ENCODE results near the gene SPTBN1. TPM values are rescaled to one million over a fixed set of nuclear protein-coding genes. Genes with fewer than 3 reads are reported as not detected.

SPTBN1 gene
- total RNA-seq, 1 donor from 2014 or later = 224 TPM

- TF ChIP-seq, protein P1, sequence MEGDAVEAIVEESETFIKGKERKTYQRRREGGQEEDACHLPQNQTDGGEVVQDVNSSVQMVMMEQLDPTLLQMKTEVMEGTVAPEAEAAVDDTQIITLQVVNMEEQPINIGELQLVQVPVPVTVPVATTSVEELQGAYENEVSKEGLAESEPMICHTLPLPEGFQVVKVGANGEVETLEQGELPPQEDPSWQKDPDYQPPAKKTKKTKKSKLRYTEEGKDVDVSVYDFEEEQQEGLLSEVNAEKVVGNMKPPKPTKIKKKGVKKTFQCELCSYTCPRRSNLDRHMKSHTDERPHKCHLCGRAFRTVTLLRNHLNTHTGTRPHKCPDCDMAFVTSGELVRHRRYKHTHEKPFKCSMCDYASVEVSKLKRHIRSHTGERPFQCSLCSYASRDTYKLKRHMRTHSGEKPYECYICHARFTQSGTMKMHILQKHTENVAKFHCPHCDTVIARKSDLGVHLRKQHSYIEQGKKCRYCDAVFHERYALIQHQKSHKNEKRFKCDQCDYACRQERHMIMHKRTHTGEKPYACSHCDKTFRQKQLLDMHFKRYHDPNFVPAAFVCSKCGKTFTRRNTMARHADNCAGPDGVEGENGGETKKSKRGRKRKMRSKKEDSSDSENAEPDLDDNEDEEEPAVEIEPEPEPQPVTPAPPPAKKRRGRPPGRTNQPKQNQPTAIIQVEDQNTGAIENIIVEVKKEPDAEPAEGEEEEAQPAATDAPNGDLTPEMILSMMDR (conservative IDR thresholded peaks at IDR 0.05; ENCODE audit: low read depth, low read length) = no peak
- no peak overlapping the region for H3K4me3 ChIP-seq (ENCODE audit: low read depth, low read length)
Measured at GRCh38 chr2:54432251-54433015, 23.7 kb upstream of the SPTBN1 start.

GRCh38 chr2:54434229-54434628, 21.9 kb upstream of the SPTBN1 start:
- no peak for DNase-seq (ENCODE audit: low read depth)
- TF ChIP-seq, protein P1 (conservative IDR thresholded peaks at IDR 0.05; ENCODE audit: low read depth, low read length) = no peak
- H3K4me3 ChIP-seq (ENCODE audit: low read depth, low read length) = no peak overlapping the region

More at GRCh38 chr2:54432251-54433015, 23.7 kb upstream of the SPTBN1 start:
- DNase-seq (ENCODE audit: low read depth) = no peak

GRCh38 chr2:54434711-54435110, 21.4 kb upstream of the SPTBN1 start:
- H3K4me3 ChIP-seq (ENCODE audit: low read depth, low read length) = no peak overlapping the region
- TF ChIP-seq, protein P1 (conservative IDR thresholded peaks at IDR 0.05; ENCODE audit: low read depth, low read length) = no peak
- no peak for DNase-seq (ENCODE audit: low read depth)

DNA sequence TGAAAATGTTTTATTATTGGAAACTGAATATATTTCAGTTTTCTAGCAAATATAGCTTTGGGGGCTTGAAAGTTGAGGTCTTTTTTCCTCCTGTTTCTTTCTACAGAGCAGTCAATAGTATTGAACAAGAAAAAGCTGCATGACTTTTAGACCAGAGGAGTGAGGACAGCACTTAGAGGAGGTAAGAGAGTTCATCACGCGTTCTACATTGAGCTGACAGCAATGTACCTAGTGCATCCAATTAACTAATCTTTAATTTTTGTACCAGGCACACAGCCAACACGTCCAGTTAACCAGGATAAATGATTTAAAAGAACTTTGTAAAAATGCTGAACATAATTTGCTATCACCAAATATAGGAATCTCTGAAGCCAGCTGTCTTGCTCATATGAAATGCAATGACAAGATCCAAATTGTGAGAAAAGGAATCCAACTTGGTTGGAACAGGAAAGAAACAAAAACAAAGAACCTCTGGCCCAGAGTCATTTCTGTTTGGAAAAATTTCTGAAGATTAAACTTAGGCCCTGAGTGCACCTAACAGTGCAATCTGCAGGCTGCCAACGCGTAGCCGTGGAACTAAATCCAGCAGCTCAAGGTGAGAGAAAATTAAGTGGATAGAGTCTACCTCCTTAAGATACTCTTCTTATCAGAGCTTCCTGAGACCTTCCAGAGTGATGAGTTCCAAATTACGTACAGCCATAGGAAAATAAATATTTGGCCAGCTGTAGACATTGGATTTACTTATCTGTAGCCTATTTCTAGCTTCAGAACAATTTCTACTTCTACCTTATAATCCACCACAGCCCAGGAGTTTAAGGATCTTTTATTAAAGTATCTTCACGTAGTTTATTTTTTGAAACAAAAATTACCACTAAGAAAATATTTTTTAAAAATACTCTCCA, 20.6 kb upstream of the SPTBN1 start:
- no peak overlapping the region for H3K4me3 ChIP-seq (ENCODE audit: low read depth, low read length)
- TF ChIP-seq, protein P1 (conservative IDR thresholded peaks at IDR 0.05; ENCODE audit: low read depth, low read length) = no peak
- DNase-seq (ENCODE audit: low read depth) = no peak

DNA sequence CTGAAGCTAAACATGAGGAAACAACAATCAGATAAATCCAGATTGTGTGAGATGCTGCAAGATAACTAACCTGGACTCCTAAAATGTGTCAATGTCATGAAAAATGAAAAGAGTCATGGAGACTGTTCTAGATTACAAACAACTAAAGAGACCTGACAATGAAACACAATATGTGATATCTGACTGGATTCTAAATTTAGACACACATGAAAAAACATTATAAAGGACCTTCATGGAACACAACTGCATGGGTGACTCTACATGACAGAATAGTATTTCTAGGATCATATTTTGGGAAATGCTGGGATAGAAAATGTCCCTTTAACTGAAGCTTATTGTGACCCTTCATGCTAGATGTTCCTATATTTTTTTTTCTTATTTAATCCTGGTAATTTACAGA, 18.5 kb upstream of the SPTBN1 start:
- TF ChIP-seq, protein P1 (conservative IDR thresholded peaks at IDR 0.05; ENCODE audit: low read depth, low read length) = no peak
- no peak overlapping the region for H3K4me3 ChIP-seq (ENCODE audit: low read depth, low read length)
- DNase-seq (ENCODE audit: low read depth) = no peak

GRCh38 chr2:54438271-54438670, 17.9 kb upstream of the SPTBN1 start:
- TF ChIP-seq, protein P1 (conservative IDR thresholded peaks at IDR 0.05; ENCODE audit: low read depth, low read length) = no peak
- no peak for DNase-seq (ENCODE audit: low read depth)
- H3K4me3 ChIP-seq (ENCODE audit: low read depth, low read length) = no peak overlapping the region

All from epithelial cell of proximal tubule (primary cell).